RCC 7860 (cell line): ENCODE results near the gene GOLGA8H.
"Not testable (repeated sequence)": the region's sequence is repeated elsewhere in the genome, so short reads cannot be mapped to it uniquely, and the experiment has no call there.

Experiments used
- DNase-seq: peaks from one replicate; pipeline ENCODE4 v3.0.0-alpha.2; 2015; ENCODE audit warnings: low spot score
- FAIRE-seq: peaks from 2 replicates; lab custom pipeline; 2012; peaks lifted over from hg19 to GRCh38; lab: Jason Lieb, UNC

The GOLGA8H gene, protein sequence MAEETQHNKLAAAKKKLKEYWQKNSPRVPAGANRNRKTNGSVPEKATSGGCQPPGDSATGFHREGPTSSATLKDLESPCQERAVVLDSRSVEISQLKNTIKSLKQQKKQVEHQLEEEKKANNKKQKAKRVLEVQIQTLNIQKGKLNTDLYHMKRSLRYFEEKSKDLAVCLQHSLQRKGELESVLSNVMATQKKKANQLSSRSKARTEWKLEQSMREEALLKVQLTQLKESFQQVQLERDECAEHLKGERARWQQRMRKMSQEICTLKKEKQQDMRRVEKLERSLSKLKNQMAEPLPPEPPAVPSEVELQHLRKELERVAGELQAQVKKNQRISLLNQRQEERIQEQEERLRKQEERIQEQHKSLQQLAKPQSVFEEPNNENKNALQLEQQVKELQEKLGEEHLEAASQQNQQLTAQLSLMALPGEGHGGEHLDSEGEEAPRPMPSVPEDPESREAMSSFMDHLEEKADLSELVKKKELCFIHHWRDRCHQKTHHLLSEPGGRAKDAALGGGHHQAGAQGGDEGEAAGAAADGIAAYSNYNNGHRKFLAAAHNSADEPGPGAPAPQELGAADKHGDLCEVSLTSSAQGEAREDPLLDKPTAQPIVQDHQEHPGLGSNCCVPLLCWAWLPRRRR

DNA sequence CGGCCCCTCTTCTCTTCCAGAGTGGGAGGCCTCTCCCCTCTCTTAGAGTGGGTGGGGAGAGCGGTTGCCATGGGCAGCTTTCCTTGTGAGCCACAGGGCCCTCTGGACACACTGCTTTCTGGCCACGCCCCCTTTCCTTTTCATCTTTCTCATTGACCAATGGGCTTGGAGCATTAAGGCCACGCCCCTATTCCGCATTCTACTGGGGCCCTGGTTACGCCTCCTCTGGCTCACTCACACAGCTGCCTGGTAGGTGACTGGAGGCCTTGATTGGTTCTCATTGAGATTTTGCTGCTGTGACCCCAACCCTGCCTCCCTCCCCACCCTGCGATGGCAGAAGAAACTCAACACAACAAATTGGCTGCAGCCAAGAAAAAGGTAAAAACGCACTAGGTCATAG lies at the start of gene GOLGA8H:
GOLGA8H (plus strand) TSS at position 233 of the 400 bp plus-strand sequence; CDS start at position 331, 98 bp downstream.
- FAIRE-seq, DNase-seq: not testable (repeated sequence)

DNA sequence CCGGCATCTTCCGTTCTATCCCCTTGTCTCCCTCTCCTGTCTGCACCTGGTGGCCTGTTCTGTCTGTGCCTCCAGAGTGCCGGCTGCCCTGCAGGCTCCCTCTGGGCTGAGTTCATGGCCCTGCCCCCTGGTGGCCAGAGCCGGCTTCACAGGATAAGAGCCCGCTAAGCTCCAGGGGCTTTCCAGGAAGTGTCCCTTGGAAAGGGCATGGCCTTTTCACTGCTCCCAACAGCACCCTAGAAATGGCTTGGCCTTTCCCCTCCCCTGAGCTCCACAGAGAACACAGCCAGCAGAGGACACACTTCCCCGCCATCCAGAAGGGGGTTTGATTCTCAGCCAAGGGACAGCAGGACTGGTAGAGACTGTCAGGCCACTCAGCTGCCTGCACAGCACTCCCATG lies 36.9 kb upstream of the GOLGA8H start:
- DNase-seq, FAIRE-seq: not testable (repeated sequence)

DNA sequence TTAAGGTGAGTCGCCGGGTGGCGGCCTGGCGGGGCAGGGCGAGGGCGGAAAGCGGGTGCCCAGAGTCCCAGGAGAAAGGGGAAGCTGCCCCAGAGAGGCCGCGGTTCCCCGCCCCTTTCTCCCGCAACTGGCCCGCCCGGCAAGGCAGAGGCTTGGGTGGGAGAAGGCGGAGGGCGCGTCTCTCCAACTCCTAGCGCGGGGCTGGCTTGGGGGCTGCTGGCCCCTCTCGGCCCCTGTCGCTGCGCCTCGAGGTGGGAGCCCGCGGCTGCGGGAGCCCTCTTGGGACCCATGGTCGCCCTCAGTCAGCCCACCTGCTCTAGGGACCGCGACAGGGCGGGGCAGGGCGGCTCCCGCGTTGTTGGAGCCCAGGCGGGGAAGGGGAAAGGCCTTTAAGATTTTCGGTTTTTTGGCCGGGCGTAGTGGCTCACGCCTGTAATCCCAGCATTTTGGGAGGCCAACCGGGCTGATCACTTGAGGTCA lies 30.8 kb upstream of the GOLGA8H start:
- DNase-seq, FAIRE-seq: not testable (repeated sequence)

DNA sequence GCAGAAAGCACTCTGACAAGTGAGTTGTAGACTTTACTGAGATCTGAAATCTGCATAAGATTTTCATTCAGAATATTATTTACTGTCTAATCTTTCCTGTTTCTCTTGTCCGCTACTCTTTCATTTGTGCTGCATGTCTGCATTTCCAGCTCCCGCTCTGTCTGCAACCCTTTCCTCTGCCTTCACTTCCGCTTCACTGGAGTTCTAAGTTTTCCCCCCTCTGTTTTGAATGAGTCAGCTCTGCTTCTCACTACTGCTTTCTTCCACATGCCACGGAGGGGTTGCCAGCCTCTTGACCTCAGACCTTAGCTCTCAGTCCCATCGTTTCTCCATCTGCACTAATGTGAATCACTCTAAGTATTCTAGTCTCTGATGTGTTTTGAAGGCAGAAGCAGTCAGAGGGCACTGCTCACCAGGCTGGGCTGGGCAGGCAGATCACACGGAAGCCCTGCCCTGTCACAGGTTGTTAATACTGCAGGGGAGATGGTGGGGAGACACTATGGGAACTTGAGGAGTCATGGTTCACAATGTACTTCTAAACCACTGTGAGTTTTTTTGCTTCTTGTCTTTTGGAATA lies 24.3 kb upstream of the GOLGA8H start:
- FAIRE-seq, result peak; percentile 94

DNA sequence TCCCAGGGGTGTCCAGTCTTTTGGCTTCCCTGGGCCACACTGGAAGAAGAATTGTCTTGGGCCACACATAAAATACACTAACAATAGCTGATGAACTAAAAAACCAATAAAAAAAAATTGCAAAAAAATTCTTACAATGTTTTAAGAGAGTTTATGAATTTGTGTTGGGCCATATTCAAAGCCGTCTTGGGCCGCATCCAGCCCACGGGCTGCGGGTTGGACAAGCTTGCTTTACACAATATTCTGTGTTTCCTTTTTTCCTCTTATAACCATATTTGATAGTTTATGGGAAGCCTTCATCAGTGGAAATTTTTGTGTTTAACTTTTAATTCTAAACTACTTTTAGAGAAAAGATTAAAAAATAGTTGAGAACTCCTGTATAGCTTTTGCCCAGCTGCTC lies 23.1 kb upstream of the GOLGA8H start:
- not testable (repeated sequence) for DNase-seq, FAIRE-seq

More for the DNA sequence above, 24.3 kb upstream of the GOLGA8H start:
- not testable (repeated sequence) for DNase-seq

DNA sequence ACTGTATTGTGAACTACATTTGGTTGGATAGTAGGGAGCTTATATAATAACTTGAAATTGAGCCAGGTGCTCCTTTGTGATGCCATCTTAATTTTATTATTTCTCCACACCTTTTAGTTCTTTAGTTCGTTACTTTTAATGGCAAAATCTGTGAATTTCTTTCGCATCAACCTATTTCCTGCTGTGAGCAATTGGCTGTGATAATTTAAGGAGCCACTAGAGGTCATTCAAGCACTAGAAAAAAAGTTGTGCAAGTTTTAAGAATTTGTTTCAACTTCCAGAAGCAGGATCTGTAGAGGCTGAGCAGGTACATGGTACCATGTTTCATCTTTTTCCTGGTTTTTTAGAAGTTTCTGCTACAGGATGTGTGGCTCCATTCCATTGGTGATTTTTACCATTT lies 4.9 kb upstream of the GOLGA8H start:
- peak; percentile 79 for FAIRE-seq

DNA sequence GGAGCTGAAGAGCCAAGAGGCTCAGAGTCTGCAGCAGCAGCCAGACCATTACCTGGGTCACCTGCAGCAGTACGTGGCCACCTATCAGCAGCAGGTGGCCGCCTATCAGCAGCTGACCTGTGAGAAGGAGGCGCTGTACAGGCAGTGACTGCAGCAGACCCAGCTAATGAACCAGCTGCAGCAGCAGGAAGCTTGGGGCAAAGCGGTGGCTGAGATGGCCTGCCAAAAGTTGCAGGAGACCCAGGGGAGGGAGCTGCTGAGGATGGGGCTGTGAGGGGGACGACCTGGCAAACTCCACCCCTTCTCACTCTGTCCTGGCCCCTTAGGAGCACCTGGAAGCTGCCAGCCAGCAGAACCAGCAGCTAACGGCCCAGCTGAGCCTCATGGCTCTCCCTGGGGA lies 8.4 kb downstream of the GOLGA8H start:
- DNase-seq, FAIRE-seq: not testable (repeated sequence)

More for the DNA sequence above, 4.9 kb upstream of the GOLGA8H start:
- DNase-seq, result not testable (repeated sequence)

DNA sequence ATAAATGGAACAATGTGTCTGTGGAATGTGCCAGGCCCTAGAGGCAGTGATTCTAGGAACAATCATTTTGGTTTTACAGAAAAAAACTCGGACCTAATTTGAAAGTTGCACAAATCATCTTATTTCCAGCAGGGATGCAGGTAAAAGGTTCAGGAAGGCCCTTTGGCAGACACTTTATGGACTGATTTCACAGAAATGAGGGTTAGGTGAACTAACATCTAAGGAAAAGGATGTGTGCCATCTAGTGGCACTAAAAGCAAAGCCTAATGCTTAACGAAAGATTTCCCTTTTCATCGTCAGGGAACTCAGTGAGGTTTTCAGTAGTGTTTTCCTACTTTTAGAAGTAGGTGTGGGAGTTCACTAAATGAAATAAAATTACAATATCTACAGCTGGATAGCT lies 17.5 kb downstream of the GOLGA8H start:
- not testable (repeated sequence) for DNase-seq
- peak; percentile 52 for FAIRE-seq

DNA sequence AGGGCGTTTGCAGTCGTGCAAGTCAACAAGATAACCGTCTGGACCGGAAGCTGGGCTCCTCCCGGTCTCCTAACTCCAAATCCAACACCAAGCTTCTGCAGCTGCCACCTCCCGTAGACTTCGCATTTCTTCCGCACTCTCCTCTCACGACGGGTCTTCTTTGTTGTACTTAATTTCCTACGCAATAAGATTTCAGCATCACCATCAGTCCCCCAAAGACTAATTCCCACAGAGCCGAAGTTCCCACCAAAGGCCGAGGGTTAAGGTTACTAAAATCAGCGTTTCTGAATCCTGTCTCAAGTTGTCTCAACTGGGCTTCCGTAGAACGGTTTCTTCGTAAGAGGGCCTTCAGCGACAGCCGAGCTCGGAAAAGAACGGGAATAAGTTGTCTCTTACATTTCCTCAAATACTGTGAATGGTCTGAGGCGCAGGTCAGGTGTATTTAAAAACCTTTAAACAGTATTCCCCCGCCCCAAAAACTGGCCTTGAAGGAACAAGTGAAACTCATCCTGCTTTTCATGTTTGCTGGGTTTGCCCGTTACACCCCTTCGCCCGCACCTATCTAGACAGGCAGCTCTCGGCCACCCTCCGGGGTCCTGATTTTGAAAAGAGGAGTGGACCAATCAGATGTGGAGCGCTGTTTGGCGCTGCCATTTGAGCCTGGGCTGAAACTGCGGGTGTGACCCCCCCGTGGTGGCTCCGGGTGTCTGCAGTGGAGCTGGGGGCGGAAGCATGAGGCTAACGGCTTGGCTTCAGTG lies 21.8 kb downstream of the GOLGA8H start, which contains the start of gene ARHGAP11B:
ARHGAP11B (plus strand) TSS at position 693 of the 758 bp plus-strand sequence.
- peak; percentile 75 for FAIRE-seq
- DNase-seq, result peak; percentile 89

DNA sequence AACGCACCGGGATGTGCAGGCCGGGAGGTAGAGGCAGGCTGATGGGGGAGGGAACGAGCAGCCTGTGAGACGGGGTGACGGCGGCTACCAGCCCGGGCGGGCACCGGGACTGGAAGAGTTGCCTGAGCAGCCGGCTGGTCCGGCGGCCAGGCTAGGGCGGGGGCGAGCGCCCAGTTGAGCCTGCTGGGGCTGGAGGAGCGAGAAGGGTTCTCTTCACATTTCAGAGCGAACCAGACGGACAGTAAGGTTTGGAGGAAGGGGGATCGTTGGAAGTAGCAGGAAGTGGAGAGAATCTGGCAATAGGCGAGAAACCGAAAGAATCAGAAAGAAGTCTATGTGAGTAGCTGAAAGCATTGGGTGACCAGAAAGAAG lies 22.4 kb downstream of the GOLGA8H start:
- not testable (repeated sequence) for FAIRE-seq, DNase-seq

DNA sequence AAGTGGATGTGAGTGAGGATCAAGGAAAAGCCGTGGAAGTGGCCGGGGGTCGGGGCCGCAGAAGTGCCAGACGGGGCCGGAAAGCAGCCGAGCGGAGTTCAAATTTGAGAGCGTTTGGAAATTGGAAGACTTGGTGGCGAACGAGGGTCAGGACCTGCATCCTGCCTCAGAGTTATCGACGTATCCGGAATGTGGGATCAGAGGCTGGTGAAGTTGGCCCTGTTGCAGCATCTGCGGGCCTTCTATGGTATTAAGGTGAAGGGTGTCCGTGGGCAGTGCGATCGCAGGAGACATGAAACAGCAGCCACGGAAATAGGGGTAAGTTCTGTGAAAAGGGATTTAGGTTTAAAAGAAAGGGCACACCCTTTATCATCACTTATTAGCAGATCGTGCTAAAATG lies 22.8 kb downstream of the GOLGA8H start:
- FAIRE-seq, DNase-seq: not testable (repeated sequence)

DNA sequence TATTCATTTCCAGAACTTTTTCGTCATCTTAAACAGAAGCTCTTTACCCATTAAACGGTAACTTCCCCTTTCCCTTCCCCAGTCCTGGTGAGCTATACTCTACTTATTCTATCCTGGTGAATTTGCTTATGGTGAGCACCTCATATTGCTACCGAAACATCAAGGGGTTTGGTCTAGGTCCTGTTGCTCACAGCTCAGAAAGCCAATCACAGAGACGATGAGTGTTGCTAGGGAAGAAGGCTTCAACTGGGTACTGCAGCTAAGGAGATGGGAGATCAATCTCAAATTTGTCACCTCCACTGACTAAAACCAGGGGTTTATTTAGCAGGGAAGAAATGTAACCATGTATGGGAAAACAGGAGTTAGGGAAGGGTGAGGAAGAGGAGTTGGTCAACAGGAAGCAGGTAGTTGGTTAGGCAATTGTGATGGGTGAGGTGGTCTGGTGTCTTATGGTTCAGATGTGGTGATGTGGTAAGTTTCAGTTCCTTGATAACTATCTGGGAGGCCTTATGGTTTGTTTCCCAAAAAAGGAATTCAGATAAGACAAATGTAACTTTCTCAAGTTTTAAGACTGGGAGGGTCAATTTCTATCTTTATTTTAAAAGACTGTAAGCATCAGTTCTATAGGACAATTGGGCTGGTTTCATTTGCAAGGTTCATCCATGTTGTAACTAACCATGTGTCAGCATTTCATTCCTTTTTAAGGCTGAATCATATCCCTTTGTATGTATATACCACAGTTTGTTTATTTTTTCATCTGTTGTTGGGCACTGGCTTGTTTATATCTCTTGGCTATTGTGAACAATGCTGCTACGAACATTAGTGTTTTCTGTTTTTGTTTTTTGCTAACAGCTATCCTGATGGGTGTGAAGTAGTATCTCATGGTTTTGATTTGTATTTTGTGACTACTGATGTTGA lies 46.4 kb downstream of the GOLGA8H start:
- no peak for DNase-seq
- FAIRE-seq, result no peak

DNA sequence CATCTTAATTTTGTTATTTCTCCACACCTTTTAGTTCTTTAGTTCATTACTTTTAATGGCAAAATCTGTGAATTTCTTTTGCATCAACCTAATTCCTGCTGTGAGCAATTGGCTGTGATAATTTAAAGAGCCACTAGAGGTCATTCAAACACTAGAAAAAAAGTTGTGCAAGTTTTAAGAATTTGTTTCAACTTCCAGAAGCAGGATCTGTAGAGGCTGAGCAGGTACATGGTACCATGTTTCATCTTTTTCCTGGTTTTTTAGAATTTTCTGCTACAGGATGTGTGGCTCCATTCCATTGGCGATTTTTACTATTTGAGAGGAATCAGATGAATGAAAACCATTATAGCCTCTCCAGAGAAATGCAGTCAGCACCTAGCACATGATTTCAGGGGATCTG lies 57.3 kb downstream of the GOLGA8H start:
- FAIRE-seq, result peak; percentile 77
- not testable (repeated sequence) for DNase-seq
